GM12878 (cell line): Measurements from ENCODE around the gene INO80C.

Experiments used
- BHLHE40 ChIP-seq, 2 experiments: fragments of 450-650 bp in 1 of 2; IDR thresholded peaks; 2 replicates each; pipeline ENCODE4 v1.6.1; 2011 to 2017; ENCODE audit warnings: low read depth in 2 of 2, borderline replicate concordance in 1 of 2, improper control_type of control experiment in 1 of 2, low read length in 1 of 2, mild to moderate bottlenecking in 1 of 2
- RBBP5 ChIP-seq: fragments of 200-600 bp; sonication (generic); conservative IDR thresholded peaks from 2 replicates; pipeline ENCODE4 v1.6.1; 2016
- SREBF2 ChIP-seq: IDR thresholded peaks from 2 replicates; pipeline ENCODE4 v1.6.1; 2012; ENCODE audit warnings: mild to moderate bottlenecking, low read length
- SUZ12 ChIP-seq: fragments of 200-600 bp; sonication (generic); IDR thresholded peaks from one replicate; pipeline ENCODE4 v1.6.1; 2018; ENCODE audit warnings: antibody characterized with exemption, mild to moderate bottlenecking; ENCODE audit not compliant: unreplicated experiment
- ZBTB33 ChIP-seq: fragments of 450-650 bp; IDR thresholded peaks from 2 replicates; pipeline ENCODE4 v1.6.1; 2017; ENCODE audit warnings: mild to moderate bottlenecking
- ZZZ3 ChIP-seq: IDR thresholded peaks from 2 replicates; pipeline ENCODE4 v1.6.1; 2011; ENCODE audit warnings: low read depth; ENCODE audit not compliant: control insufficient read depth, insufficient read length
- TF ChIP-seq, protein P1 (sequence below), 3 experiments: IDR thresholded peaks in 2 of 3; conservative IDR thresholded peaks in 1 of 3; 2 replicates each; pipeline ENCODE4 v1.5.1; 2011; ENCODE audit warnings: low read depth in 3 of 3, low read length in 3 of 3, mild to moderate bottlenecking in 3 of 3, control low read depth in 2 of 3, moderate library complexity in 2 of 3, inconsistent platforms in 1 of 3, mixed read lengths in 1 of 3; ENCODE audit not compliant: control insufficient read depth in 2 of 3, insufficient read depth in 1 of 3; ENCODE audit errors: extremely low read depth in 1 of 3

- TF ChIP-seq SREBF2 (no peak), ZZZ3 (no peak), RBBP5 (no peak), ZBTB33 (no peak), SUZ12 (no peak), BHLHE40 (IDR thresholded peaks at IDR 0.05; ENCODE audit: borderline replicate concordance in 1 of 2, low read depth in 2 of 2, low read length in 1 of 2) (no peak)
- TF ChIP-seq, protein P1, sequence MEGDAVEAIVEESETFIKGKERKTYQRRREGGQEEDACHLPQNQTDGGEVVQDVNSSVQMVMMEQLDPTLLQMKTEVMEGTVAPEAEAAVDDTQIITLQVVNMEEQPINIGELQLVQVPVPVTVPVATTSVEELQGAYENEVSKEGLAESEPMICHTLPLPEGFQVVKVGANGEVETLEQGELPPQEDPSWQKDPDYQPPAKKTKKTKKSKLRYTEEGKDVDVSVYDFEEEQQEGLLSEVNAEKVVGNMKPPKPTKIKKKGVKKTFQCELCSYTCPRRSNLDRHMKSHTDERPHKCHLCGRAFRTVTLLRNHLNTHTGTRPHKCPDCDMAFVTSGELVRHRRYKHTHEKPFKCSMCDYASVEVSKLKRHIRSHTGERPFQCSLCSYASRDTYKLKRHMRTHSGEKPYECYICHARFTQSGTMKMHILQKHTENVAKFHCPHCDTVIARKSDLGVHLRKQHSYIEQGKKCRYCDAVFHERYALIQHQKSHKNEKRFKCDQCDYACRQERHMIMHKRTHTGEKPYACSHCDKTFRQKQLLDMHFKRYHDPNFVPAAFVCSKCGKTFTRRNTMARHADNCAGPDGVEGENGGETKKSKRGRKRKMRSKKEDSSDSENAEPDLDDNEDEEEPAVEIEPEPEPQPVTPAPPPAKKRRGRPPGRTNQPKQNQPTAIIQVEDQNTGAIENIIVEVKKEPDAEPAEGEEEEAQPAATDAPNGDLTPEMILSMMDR (IDR thresholded peaks at IDR 0.05 in 2 of 3, conservative IDR thresholded peaks at IDR 0.05 in 1 of 3; ENCODE audit: control insufficient read depth in 2 of 3, extremely low read depth in 1 of 3, insufficient read depth in 1 of 3, low read depth in 3 of 3, low read length in 3 of 3) = no peak
Measured at GRCh38 chr18:35460736-35461161, 37.0 kb downstream of the INO80C start.
